ENCODE measurements around the gene SH3D21. TPM values are rescaled to one million over a fixed set of nuclear protein-coding genes. Genes with fewer than 3 reads are reported as not detected.

SH3D21 gene
- total RNA-seq, 1 experiment from 2014 or later: 18.3 TPM

DNA sequence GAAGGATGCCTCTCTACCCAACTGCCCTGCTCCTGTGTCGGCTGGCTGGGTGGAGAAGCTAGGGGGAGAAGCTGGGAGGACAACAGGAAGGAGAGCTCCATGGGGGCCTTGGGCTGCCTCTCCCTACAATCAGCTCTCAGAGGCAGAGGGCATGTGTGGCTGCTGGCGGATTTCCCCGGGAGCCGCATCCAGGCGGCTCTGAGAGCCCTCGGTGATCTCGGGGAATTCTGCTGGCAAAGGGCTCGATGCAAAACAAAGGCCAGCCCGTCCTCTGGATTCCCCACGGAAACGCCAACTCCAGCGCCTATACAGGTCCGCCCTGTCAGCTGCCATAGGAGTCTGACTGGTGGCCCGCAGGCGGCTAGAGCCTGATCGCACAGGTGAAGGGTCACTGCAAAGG, 43.7 kb downstream of the SH3D21 start:
- H3K4me2 ChIP-seq (ENCODE audit: insufficient read depth, insufficient read length, low read length): no peak overlapping the region
- no CpG with 5 or more reads among the region's 16 CpGs for WGBS (ENCODE audit: extremely low coverage, insufficient read length, low lambda C conversion rate)
- H3K27ac ChIP-seq (ENCODE audit: insufficient read length, low read depth, low read length): no peak overlapping the region

More for the DNA sequence above, 43.7 kb downstream of the SH3D21 start:
- H3T11ph ChIP-seq (ENCODE audit: low read length): no peak overlapping the region
- no peak overlapping the region for H4K8ac ChIP-seq (replicated peaks; ENCODE audit: insufficient read length, low read depth, low read length)
- H3K56ac ChIP-seq (ENCODE audit: insufficient read length, low read depth, low read length): no peak overlapping the region
- H2AFZ ChIP-seq (ENCODE audit: low read length): no peak overlapping the region
- TF ChIP-seq, protein P1, sequence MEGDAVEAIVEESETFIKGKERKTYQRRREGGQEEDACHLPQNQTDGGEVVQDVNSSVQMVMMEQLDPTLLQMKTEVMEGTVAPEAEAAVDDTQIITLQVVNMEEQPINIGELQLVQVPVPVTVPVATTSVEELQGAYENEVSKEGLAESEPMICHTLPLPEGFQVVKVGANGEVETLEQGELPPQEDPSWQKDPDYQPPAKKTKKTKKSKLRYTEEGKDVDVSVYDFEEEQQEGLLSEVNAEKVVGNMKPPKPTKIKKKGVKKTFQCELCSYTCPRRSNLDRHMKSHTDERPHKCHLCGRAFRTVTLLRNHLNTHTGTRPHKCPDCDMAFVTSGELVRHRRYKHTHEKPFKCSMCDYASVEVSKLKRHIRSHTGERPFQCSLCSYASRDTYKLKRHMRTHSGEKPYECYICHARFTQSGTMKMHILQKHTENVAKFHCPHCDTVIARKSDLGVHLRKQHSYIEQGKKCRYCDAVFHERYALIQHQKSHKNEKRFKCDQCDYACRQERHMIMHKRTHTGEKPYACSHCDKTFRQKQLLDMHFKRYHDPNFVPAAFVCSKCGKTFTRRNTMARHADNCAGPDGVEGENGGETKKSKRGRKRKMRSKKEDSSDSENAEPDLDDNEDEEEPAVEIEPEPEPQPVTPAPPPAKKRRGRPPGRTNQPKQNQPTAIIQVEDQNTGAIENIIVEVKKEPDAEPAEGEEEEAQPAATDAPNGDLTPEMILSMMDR (conservative IDR thresholded peaks at IDR 0.05): no peak
- no peak overlapping the region for H2BK120ac ChIP-seq (ENCODE audit: low read depth, low read length, poor library complexity, severe bottlenecking)
- no peaks in the 10 kb centered on the region for H3K23me2 ChIP-seq (ENCODE audit: insufficient read length, low read depth, low read length, poor library complexity, severe bottlenecking)
- no peak overlapping the region for H2BK20ac ChIP-seq (ENCODE audit: low read depth, low read length, poor library complexity, severe bottlenecking)
- no peak overlapping the region for H2BK15ac ChIP-seq (ENCODE audit: low read depth, low read length)
- H3K36me3 Mint-ChIP-seq (ENCODE audit: insufficient read depth in 1 of 3, low read depth in 3 of 3): peaks cover 22 to 53% (median 33%) of the 10 kb centered on the region in 3 experiments; a peak in 6 of 7 replicates
- no peak overlapping the region for H4K91ac ChIP-seq (ENCODE audit: insufficient read length, low read depth, low read length)
- H2BK12ac ChIP-seq (ENCODE audit: insufficient read length, low read depth, low read length): no peak overlapping the region
- H2BK5ac ChIP-seq (ENCODE audit: insufficient read length, low read length): no peak overlapping the region
- no peaks in the 10 kb centered on the region for H3K79me1 ChIP-seq (ENCODE audit: insufficient read depth, low read depth, low read length, poor library complexity, severe bottlenecking)
- no peak overlapping the region for H4K5ac ChIP-seq (ENCODE audit: insufficient read length, low read depth, low read length)
- H3K4ac ChIP-seq (ENCODE audit: low read depth, low read length): no peak overlapping the region
- H3K79me2 ChIP-seq (ENCODE audit: insufficient read depth, low read length): no peaks in the 10 kb centered on the region
- no peak for DNase-seq
- 0 out of 2 replicates have a peak, but pooled peaks cover 2% of the 10 kb centered on the region for H3K4me1 ChIP-seq (ENCODE audit: insufficient read depth, low read length)
- H3K27me3 Mint-ChIP-seq (ENCODE audit: low read depth): no peaks in the 10 kb centered on the region
- no peaks in the 10 kb centered on the region for H4K20me1 ChIP-seq (ENCODE audit: control insufficient read depth, insufficient read depth, insufficient read length)
- H3K9me3 ChIP-seq (ENCODE audit: control insufficient read depth, low read depth, low read length): no peaks in the 10 kb centered on the region
- H3K14ac ChIP-seq (ENCODE audit: insufficient read depth, low read length): no peak overlapping the region
- H3K27me3 ChIP-seq (ENCODE audit: insufficient read depth, low read length): no peaks in the 10 kb centered on the region
- no peak overlapping the region; a peak in 1 of 7 replicates for H3K27ac Mint-ChIP-seq
- no peak overlapping the region for H3K23ac ChIP-seq (ENCODE audit: insufficient read length, low read depth, low read length)
- H3K9me3 Mint-ChIP-seq: no peaks in the 10 kb centered on the region
- peaks cover 7 to 11% of the 10 kb centered on the region in 2 experiments for H3K4me1 Mint-ChIP-seq
- no peak overlapping the region for H3K9ac ChIP-seq (ENCODE audit: extremely low read depth, insufficient read length, low read length)
- H2AK5ac ChIP-seq (ENCODE audit: insufficient read length, low read length): no peak overlapping the region
- no peak overlapping the region for H3K18ac ChIP-seq (ENCODE audit: insufficient read length, low read depth, low read length)
- H3K4me3 Mint-ChIP-seq: no peak overlapping the region

Measured in H9 (cell line).